Astrocyte (in vitro differentiated cells and primary cell): ENCODE data around the gene DHRS7B. TPM values are rescaled to one million over a fixed set of nuclear protein-coding genes. Genes with fewer than 3 reads are reported as not detected.
"Not testable (repeated sequence)": the region's sequence is repeated elsewhere in the genome, so short reads cannot be mapped to it uniquely, and the experiment has no call there.

ENCODE experiments used
- DNase-seq: peaks from one replicate; pipeline ENCODE4 v3.0.0-alpha.2; 2010; ENCODE audit warnings: low read depth
- FAIRE-seq: peaks from 2 replicates; lab custom pipeline; 2011; peaks lifted over from hg19 to GRCh38; lab: Jason Lieb, UNC
- H2AFZ ChIP-seq: 2 replicates; pipeline ENCODE4 v1.6.0; 2012; ENCODE audit warnings: low read depth, low read length, inconsistent platforms
- H3K27ac ChIP-seq: 2 replicates; pipeline ENCODE4 v1.5.1; 2011; ENCODE audit warnings: low read depth, low read length, inconsistent platforms
- H3K27me3 ChIP-seq: 2 replicates; pipeline ENCODE4 v1.6.0; 2011; ENCODE audit warnings: low read length, inconsistent platforms; ENCODE audit not compliant: insufficient read depth
- H3K36me3 ChIP-seq: 2 replicates; pipeline ENCODE4 v1.5.1; 2011; ENCODE audit warnings: low read length, inconsistent platforms; ENCODE audit not compliant: insufficient read depth
- H3K4me1 ChIP-seq: 2 replicates; pipeline ENCODE4 v1.5.1; 2011; ENCODE audit warnings: low read length, inconsistent platforms; ENCODE audit not compliant: insufficient read depth
- H3K4me2 ChIP-seq: 2 replicates; pipeline ENCODE4 v1.6.0; 2012; ENCODE audit warnings: low read length, inconsistent platforms
- H3K4me3 ChIP-seq: 2 replicates; pipeline ENCODE4 v1.5.1; 2011; ENCODE audit warnings: low read depth, mild to moderate bottlenecking, low read length, inconsistent platforms; ENCODE audit not compliant: insufficient read depth
- H3K79me2 ChIP-seq: 2 replicates; pipeline ENCODE4 v1.6.0; 2012; ENCODE audit warnings: mild to moderate bottlenecking, low read length, inconsistent platforms; ENCODE audit not compliant: insufficient read depth
- H3K9ac ChIP-seq: 2 replicates; pipeline ENCODE4 v1.6.0; 2012; ENCODE audit warnings: mild to moderate bottlenecking, low read length, inconsistent platforms
- H3K9me3 ChIP-seq: 2 replicates; pipeline ENCODE4 v1.5.1; 2012; ENCODE audit warnings: low read depth, mild to moderate bottlenecking, low read length, inconsistent platforms; ENCODE audit not compliant: insufficient read depth
- H4K20me1 ChIP-seq: 2 replicates; pipeline ENCODE4 v1.6.0; 2012; ENCODE audit warnings: low read length, inconsistent platforms; ENCODE audit not compliant: insufficient read depth
- H3K27ac Mint-ChIP-seq: one replicate; pipeline ENCODE4 v1.8.0; 2021; ENCODE audit warnings: mild to moderate bottlenecking, mixed read lengths; ENCODE audit not compliant: unreplicated experiment
- H3K27me3 Mint-ChIP-seq: one replicate; pipeline ENCODE4 v1.8.0; 2021; ENCODE audit warnings: low read depth, mixed read lengths; ENCODE audit not compliant: unreplicated experiment
- H3K36me3 Mint-ChIP-seq: one replicate; pipeline ENCODE4 v1.8.0; 2021; ENCODE audit warnings: low read depth, mixed read lengths; ENCODE audit not compliant: unreplicated experiment
- H3K4me1 Mint-ChIP-seq: one replicate; pipeline ENCODE4 v1.8.0; 2021; ENCODE audit warnings: low read depth, mixed read lengths; ENCODE audit not compliant: unreplicated experiment
- H3K4me3 Mint-ChIP-seq: one replicate; pipeline ENCODE4 v1.8.0; 2021; ENCODE audit warnings: mild to moderate bottlenecking, moderate library complexity, mixed read lengths; ENCODE audit not compliant: unreplicated experiment
- H3K9me3 Mint-ChIP-seq: one replicate; pipeline ENCODE4 v1.8.0; 2021; ENCODE audit warnings: mild to moderate bottlenecking, mixed read lengths; ENCODE audit not compliant: unreplicated experiment
- CTCF ChIP-seq: IDR thresholded peaks from 2 replicates; pipeline ENCODE4 v1.5.1; 2011; ENCODE audit warnings: low read depth, mild to moderate bottlenecking, inconsistent platforms, low read length, moderate library complexity; ENCODE audit not compliant: insufficient read depth
- EZH2 ChIP-seq: IDR thresholded peaks from 2 replicates; pipeline ENCODE4 v1.6.1; 2012; ENCODE audit warnings: mild to moderate bottlenecking, low read length, inconsistent platforms; ENCODE audit not compliant: insufficient read depth
- total RNA-seq: library from RNA; stranded (reverse); gene quantifications from 2 replicates; pipeline ENCODE4 v1.2.1, GENCODE V29; 2021

The DHRS7B gene
- total RNA-seq, 1 donor from 2014 or later, result 15.5 TPM

- TF ChIP-seq CTCF (no peak), EZH2 (no peak)
- no peak for DNase-seq
- FAIRE-seq, result no peak
- Histone ChIP-seq H2AFZ (no peak overlapping the region), H3K27ac (no peak overlapping the region), H4K20me1 (peaks cover 3% of the 10 kb centered on the region), H3K27me3 (no peaks in the 10 kb centered on the region), H3K9me3 (no peaks in the 10 kb centered on the region), H3K9ac (no peak overlapping the region), H3K79me2 (no peaks in the 10 kb centered on the region), H3K4me3 (no peak overlapping the region), H3K4me1 (no peaks in the 10 kb centered on the region), H3K36me3 (peaks cover 2% of the 10 kb centered on the region), H3K4me2 (no peak overlapping the region)
- H3K4me3 Mint-ChIP-seq, result no peak overlapping the region
- no peaks in the 10 kb centered on the region for H3K4me1 Mint-ChIP-seq
- no peaks in the 10 kb centered on the region for H3K27me3 Mint-ChIP-seq
- H3K9me3 Mint-ChIP-seq, result no peaks in the 10 kb centered on the region
- peaks cover 15% of the 10 kb centered on the region for H3K36me3 Mint-ChIP-seq
- no peak overlapping the region for H3K27ac Mint-ChIP-seq
These were observed 62.6 kb downstream of the DHRS7B start for GRCh38 chr17:21189361-21189760.

- peaks cover 15% of the 10 kb centered on the region for H3K36me3 Mint-ChIP-seq
- no peak overlapping the region for H3K9ac ChIP-seq
- no peaks in the 10 kb centered on the region for H3K4me1 ChIP-seq
- no peaks in the 10 kb centered on the region for H3K27me3 ChIP-seq
- H3K9me3 ChIP-seq, result no peaks in the 10 kb centered on the region
- TF ChIP-seq EZH2 (no peak), CTCF (no peak)
- H3K4me1 Mint-ChIP-seq, result no peaks in the 10 kb centered on the region
- no peak overlapping the region for H3K27ac Mint-ChIP-seq
- no peaks in the 10 kb centered on the region for H3K36me3 ChIP-seq
- no peak for DNase-seq
- H4K20me1 ChIP-seq, result peaks cover 8% of the 10 kb centered on the region
- H3K79me2 ChIP-seq, result no peaks in the 10 kb centered on the region
- H3K4me3 ChIP-seq, result no peak overlapping the region
- no peak overlapping the region for H3K4me3 Mint-ChIP-seq
- H3K27me3 Mint-ChIP-seq, result no peaks in the 10 kb centered on the region
- H3K9me3 Mint-ChIP-seq, result no peaks in the 10 kb centered on the region
- no peak overlapping the region for H3K4me2 ChIP-seq
- H2AFZ ChIP-seq, result no peak overlapping the region
- no peak for FAIRE-seq
- no peak overlapping the region for H3K27ac ChIP-seq
These were observed 63.3 kb downstream of the DHRS7B start for GRCh38 chr17:21190078-21190477.

GRCh38 chr17:21191698-21192097 lies 64.9 kb downstream of the DHRS7B start:
- DNase-seq (no peak), FAIRE-seq (no peak)
- Mint-ChIP-seq H3K4me3 (no peak overlapping the region), H3K4me1 (no peaks in the 10 kb centered on the region), H3K27me3 (no peaks in the 10 kb centered on the region), H3K27ac (no peak overlapping the region), H3K36me3 (peaks cover 15% of the 10 kb centered on the region), H3K9me3 (no peaks in the 10 kb centered on the region)
- no peak overlapping the region for H2AFZ ChIP-seq
- peaks cover 3% of the 10 kb centered on the region for H3K36me3 ChIP-seq
- H3K27me3 ChIP-seq, result no peaks in the 10 kb centered on the region
- peaks cover 11% of the 10 kb centered on the region for H4K20me1 ChIP-seq
- H3K27ac ChIP-seq, result no peak overlapping the region
- no peak overlapping the region for H3K4me3 ChIP-seq
- no peak overlapping the region for H3K9ac ChIP-seq
- peaks cover 10% of the 10 kb centered on the region for H3K79me2 ChIP-seq
- H3K9me3 ChIP-seq, result no peaks in the 10 kb centered on the region
- no peaks in the 10 kb centered on the region for H3K4me1 ChIP-seq
- no peak for TF ChIP-seq EZH2
- no peak for TF ChIP-seq CTCF
- no peak overlapping the region for H3K4me2 ChIP-seq

- H3K4me2 ChIP-seq, H3K27me3 Mint-ChIP-seq, H3K4me1 ChIP-seq, DNase-seq, H3K27ac Mint-ChIP-seq, H3K9me3 ChIP-seq, H3K9me3 Mint-ChIP-seq, H3K4me3 Mint-ChIP-seq, H3K27me3 ChIP-seq, H3K4me3 ChIP-seq, H3K4me1 Mint-ChIP-seq, H3K9ac ChIP-seq, FAIRE-seq, H2AFZ ChIP-seq, H3K36me3 ChIP-seq, H3K27ac ChIP-seq: not testable (repeated sequence)
- peaks cover 20% of the 10 kb centered on the region for H3K36me3 Mint-ChIP-seq
- H3K79me2 ChIP-seq, result peaks cover 16% of the 10 kb centered on the region
- H4K20me1 ChIP-seq, result peaks cover 18% of the 10 kb centered on the region
These were observed 65.7 kb downstream of the DHRS7B start for GRCh38 chr17:21192414-21192813.
